Kidney (tissue), 14 donors: ENCODE measurements around the gene CFAP97D1. TPM values are rescaled to one million over a fixed set of nuclear protein-coding genes. Genes with fewer than 3 reads are reported as not detected.

Experiments
- DNase-seq, 5 donors: peaks; one replicate each; pipeline ENCODE4 v3.0.0-alpha.2; 2013 to 2020
- FAIRE-seq: peaks from 2 replicates; lab custom pipeline; 2012; peaks lifted over from hg19 to GRCh38; lab: Jason Lieb, UNC
- H3K27ac ChIP-seq, 2 donors: one replicate each; pipeline ENCODE4 v1.7.0; 2013; ENCODE audit warnings: low read depth in 2 of 2, low read length in 2 of 2, inconsistent platforms in 1 of 2
- H3K27me3 ChIP-seq: one replicate; pipeline ENCODE4 v1.7.1; 2013; ENCODE audit warnings: low read length, inconsistent platforms; ENCODE audit not compliant: control insufficient read depth, insufficient read depth
- H3K36me3 ChIP-seq, 3 donors: one replicate each; pipeline versions ENCODE4 v1.7.0 to v1.7.1; 2013; ENCODE audit warnings: low read length in 3 of 3, control low read depth in 1 of 3, inconsistent platforms in 1 of 3; ENCODE audit not compliant: insufficient read depth in 3 of 3, control insufficient read depth in 2 of 3
- H3K4me1 ChIP-seq, 3 donors: one replicate each; pipeline versions ENCODE4 v1.7.0 to v1.7.1; 2013; ENCODE audit warnings: low read length in 3 of 3, inconsistent platforms in 1 of 3, low read depth in 1 of 3; ENCODE audit not compliant: control insufficient read depth in 2 of 3, insufficient read depth in 2 of 3
- H3K4me3 ChIP-seq, 3 donors: one replicate each; pipeline versions ENCODE4 v1.7.0 to v1.8.1; 2013; ENCODE audit warnings: low read length in 3 of 3, control low read depth in 1 of 3, inconsistent platforms in 1 of 3
- H3K9ac ChIP-seq, 3 donors: one replicate each; pipeline versions ENCODE4 v1.7.0 to v1.7.1; 2013; ENCODE audit warnings: low read length in 3 of 3, control low read depth in 1 of 3, inconsistent platforms in 1 of 3
- H3K9me3 ChIP-seq, 3 donors: one replicate each; pipeline versions ENCODE4 v1.7.0 to v1.7.1; 2013; ENCODE audit warnings: low read length in 3 of 3, control low read depth in 1 of 3, inconsistent platforms in 1 of 3; ENCODE audit not compliant: control insufficient read depth in 2 of 3, insufficient read depth in 1 of 3
- CTCF ChIP-seq: IDR thresholded peaks from 3 replicates; pipeline ENCODE4 v1.5.1; 2012; ENCODE audit warnings: mild to moderate bottlenecking, moderate library complexity, borderline replicate concordance; ENCODE audit not compliant: insufficient read depth; ENCODE audit errors: extremely low read depth
- intact Hi-C: fragments of 100-400 bp; cut with DNase I; formaldehyde crosslinking; loops from one replicate; pipeline ENCODE4 v1.11.1; 2022
- polyA plus RNA-seq: library from polyadenylated mRNA; stranded (reverse); fragments of 350-450 nt; fragmentation: Illumina TruSeq; extraction: RNeasy Lipid Tissue Mini Kit (QIAGEN cat#74804); gene quantifications from one replicate; pipeline ENCODE4 v1.2.3, GENCODE V29; 2014; ENCODE audit warnings: low read depth, low replicate concordance; ENCODE audit not compliant: insufficient read depth
- total RNA-seq: library from RNA; stranded (reverse); fragmentation: NEBNext Ultra II Directional; extraction: Animal tissue kit (Norgen Biotek cat#: 25700); gene quantifications from one replicate; pipeline ENCODE4 v1.2.1, GENCODE V29; 2021
- donor health status: control.
- donor health status: control.
- donor health status: control.
- donor health status: control.
- donor health status: control.
- donor health status: DM: yes; HTN: yes; CAD: no.
- donor health status: Normal renal cell carcinoma (clear cell type).

Gene CFAP97D1
- total and polyA plus RNA-seq, 2 donors from 2014 or later = not detected

DNA sequence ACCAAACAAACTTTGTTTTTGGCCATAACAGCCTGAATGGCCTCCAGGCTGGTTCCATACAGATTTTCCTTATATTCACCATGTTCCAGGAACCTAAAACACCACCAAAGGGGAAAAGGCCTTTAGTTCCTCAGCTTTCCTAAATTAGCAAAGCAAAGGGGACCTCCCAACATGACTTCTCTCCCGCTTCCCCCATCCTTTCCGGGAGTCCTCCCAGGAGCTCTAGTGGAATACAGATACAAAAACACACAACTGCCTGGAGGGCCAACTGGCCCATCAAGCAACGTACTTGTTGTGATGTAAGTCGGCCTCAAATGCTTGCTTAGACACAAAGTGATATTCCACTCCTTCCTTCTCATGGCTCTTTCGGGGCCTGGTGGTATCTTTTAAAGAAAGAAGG, 30.6 kb downstream of the CFAP97D1 start:
- Histone ChIP-seq H3K36me3 (no peaks in the 10 kb centered on the region), H3K4me3 (no peak overlapping the region), H3K9ac (no peak overlapping the region), H3K27ac (no peak overlapping the region), H3K9me3 (no peaks in the 10 kb centered on the region), H3K27me3 (no peaks in the 10 kb centered on the region), H3K4me1 (no peaks in the 10 kb centered on the region)
- intact Hi-C loops = no loop called here
- DNase-seq (no peak), FAIRE-seq (no peak)
- TF ChIP-seq CTCF = no peak

GRCh38 chr17:43812396-43813265, 32.4 kb downstream of the CFAP97D1 start:
- no peaks in the 10 kb centered on the region for H3K4me1 ChIP-seq
- H3K27me3 ChIP-seq = no peaks in the 10 kb centered on the region
- H3K9me3 ChIP-seq = no peaks in the 10 kb centered on the region
- no peaks in the 10 kb centered on the region for H3K36me3 ChIP-seq
- TF ChIP-seq CTCF = no peak
- FAIRE-seq (no peak), DNase-seq (no peak)
- intact Hi-C loops = no loop called here
- no peak overlapping the region for H3K27ac ChIP-seq
- no peak overlapping the region for H3K9ac ChIP-seq
- H3K4me3 ChIP-seq = no peak overlapping the region

GRCh38 chr17:43813386-43813785, 33.2 kb downstream of the CFAP97D1 start:
- no peak for TF ChIP-seq CTCF
- no peaks in the 10 kb centered on the region for H3K27me3 ChIP-seq
- H3K4me3 ChIP-seq = no peak overlapping the region
- H3K4me1 ChIP-seq = no peaks in the 10 kb centered on the region
- no peak overlapping the region for H3K27ac ChIP-seq
- H3K9me3 ChIP-seq = no peaks in the 10 kb centered on the region
- H3K9ac ChIP-seq = no peak overlapping the region
- intact Hi-C loops = no loop called here
- DNase-seq (no peak), FAIRE-seq (no peak)
- no peaks in the 10 kb centered on the region for H3K36me3 ChIP-seq

DNA sequence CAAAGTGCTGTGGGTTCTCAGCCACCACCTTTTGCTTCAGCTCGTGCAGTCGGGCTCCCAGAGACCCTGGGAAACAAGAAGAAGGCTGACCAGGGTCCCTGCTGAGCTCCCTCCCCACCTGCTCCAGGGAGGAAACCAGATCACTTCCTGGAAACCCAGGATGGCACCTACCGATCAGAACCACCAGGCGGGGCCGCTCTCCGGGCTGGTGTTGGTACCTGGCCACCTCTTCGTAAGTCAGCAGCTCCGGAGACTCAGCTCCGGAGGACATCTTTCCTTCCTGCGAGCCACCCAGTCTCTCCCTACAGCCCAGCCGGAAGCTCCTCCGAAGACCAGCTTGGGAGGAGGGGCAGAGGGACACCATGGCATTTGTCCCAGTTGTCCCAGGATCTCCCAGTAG, 33.8 kb downstream of the CFAP97D1 start:
- DNase-seq = no peak
- H3K36me3 ChIP-seq = no peaks in the 10 kb centered on the region
- intact Hi-C loops = no loop called here
- no peaks in the 10 kb centered on the region for H3K27me3 ChIP-seq
- TF ChIP-seq CTCF = no peak
- no peak overlapping the region for H3K4me3 ChIP-seq
- no peaks in the 10 kb centered on the region for H3K9me3 ChIP-seq
- no peak for FAIRE-seq
- no peak overlapping the region for H3K27ac ChIP-seq
- no peak overlapping the region for H3K9ac ChIP-seq
- no peaks in the 10 kb centered on the region for H3K4me1 ChIP-seq
